Mesenchymal stem cell (in vitro differentiated cells and primary cell): ENCODE results near the gene LPA.

ENCODE experiments used
- DNase-seq: peaks from one replicate; pipeline ENCODE4 v3.0.0-alpha.2; 2013
- H2AFZ ChIP-seq: one replicate; pipeline ENCODE4 v1.6.1; 2013; ENCODE audit warnings: low read depth, mild to moderate bottlenecking, control low read depth, inconsistent platforms, low read length, moderate library complexity
- H2AK5ac ChIP-seq: 2 replicates; pipeline ENCODE4 v1.6.1; 2013; ENCODE audit warnings: low read length, moderate library complexity, mild to moderate bottlenecking, inconsistent platforms; ENCODE audit not compliant: severe bottlenecking
- H2BK120ac ChIP-seq: one replicate; pipeline ENCODE4 v1.6.1; 2013; ENCODE audit warnings: low read depth, mild to moderate bottlenecking, inconsistent platforms, low read length, moderate library complexity
- H2BK12ac ChIP-seq, 2 experiments: one replicate each; pipeline ENCODE4 v1.6.1; 2013; ENCODE audit warnings: inconsistent platforms in 2 of 2, low read length in 2 of 2, mild to moderate bottlenecking in 2 of 2, moderate library complexity in 2 of 2, control low read depth in 1 of 2
- H2BK15ac ChIP-seq: one replicate; pipeline ENCODE4 v1.6.1; 2013; ENCODE audit warnings: mild to moderate bottlenecking, low read depth, inconsistent platforms; ENCODE audit not compliant: poor library complexity, severe bottlenecking
- H2BK5ac ChIP-seq: 2 replicates; pipeline ENCODE4 v1.6.1; 2013; ENCODE audit warnings: low read depth, mild to moderate bottlenecking, low read length, control low read depth, inconsistent platforms; ENCODE audit not compliant: poor library complexity, severe bottlenecking
- H3K14ac ChIP-seq, 2 experiments: one replicate each; pipeline ENCODE4 v1.6.1; 2013; ENCODE audit warnings: inconsistent platforms in 2 of 2, low read length in 2 of 2, control low read depth in 1 of 2, mild to moderate bottlenecking in 1 of 2, moderate library complexity in 1 of 2
- H3K18ac ChIP-seq, 2 experiments: one replicate each; pipeline ENCODE4 v1.6.1; 2013; ENCODE audit warnings: inconsistent platforms in 2 of 2, low read length in 2 of 2, control low read depth in 1 of 2, low read depth in 1 of 2, mild to moderate bottlenecking in 1 of 2
- H3K23ac ChIP-seq, 2 experiments: one replicate each; pipeline ENCODE4 v1.6.1; 2013; ENCODE audit warnings: inconsistent platforms in 2 of 2, low read length in 2 of 2, mild to moderate bottlenecking in 2 of 2, moderate library complexity in 2 of 2, control low read depth in 1 of 2
- H3K27ac ChIP-seq: 2 replicates; pipeline ENCODE4 v1.5.1; 2013; ENCODE audit warnings: mild to moderate bottlenecking, moderate library complexity, low read length, control low read depth, inconsistent platforms; ENCODE audit not compliant: poor library complexity, severe bottlenecking
- H3K27me3 ChIP-seq, 2 experiments: 2 replicates each; pipeline versions ENCODE4 v1.6.1 to v1.7.0; 2013; ENCODE audit warnings: low read length in 2 of 2, mild to moderate bottlenecking in 2 of 2, moderate library complexity in 2 of 2, control low read depth in 1 of 2, inconsistent platforms in 1 of 2; ENCODE audit not compliant: control insufficient read depth in 1 of 2, insufficient read depth in 1 of 2
- H3K36me3 ChIP-seq, 2 experiments: 2 replicates each; pipeline versions ENCODE4 v1.6.1 to v1.7.0; 2013; ENCODE audit warnings: low read length in 2 of 2, control low read depth in 1 of 2, inconsistent platforms in 1 of 2, low read depth in 1 of 2, mild to moderate bottlenecking in 1 of 2; ENCODE audit not compliant: insufficient read depth in 2 of 2, control insufficient read depth in 1 of 2
- H3K4ac ChIP-seq, 2 experiments: one replicate each; pipeline ENCODE4 v1.6.1; 2013; ENCODE audit warnings: inconsistent platforms in 2 of 2, low read length in 2 of 2, mild to moderate bottlenecking in 2 of 2, moderate library complexity in 2 of 2, control low read depth in 1 of 2, low read depth in 1 of 2
- H3K4me1 ChIP-seq: 2 replicates; pipeline ENCODE4 v1.6.1; 2013; ENCODE audit warnings: low read depth, low read length, control low read depth; ENCODE audit not compliant: control insufficient read depth, insufficient read depth
- H3K4me2 ChIP-seq: 2 replicates; pipeline ENCODE4 v1.6.1; 2013; ENCODE audit warnings: low read length, mild to moderate bottlenecking, inconsistent platforms; ENCODE audit not compliant: poor library complexity, severe bottlenecking
- H3K4me3 ChIP-seq, 2 experiments: 2 replicates each; pipeline versions ENCODE4 v1.5.1 to v1.7.0; 2013; ENCODE audit warnings: low read length in 2 of 2, mild to moderate bottlenecking in 2 of 2, control low read depth in 1 of 2, low read depth in 1 of 2; ENCODE audit not compliant: insufficient read depth in 1 of 2
- H3K79me1 ChIP-seq: replicated peaks from 2 replicates; pipeline ENCODE4 v1.6.1; 2013; ENCODE audit warnings: mild to moderate bottlenecking, control low read depth, low read length, inconsistent platforms; ENCODE audit not compliant: poor library complexity, severe bottlenecking
- H3K9ac ChIP-seq: 2 replicates; pipeline ENCODE4 v1.7.0; 2013; ENCODE audit warnings: mild to moderate bottlenecking, low read length, moderate library complexity
- H3K9me3 ChIP-seq: 2 replicates; pipeline ENCODE4 v1.7.0; 2013; ENCODE audit warnings: mild to moderate bottlenecking, low read length; ENCODE audit not compliant: control insufficient read depth
- H4K8ac ChIP-seq: one replicate; pipeline ENCODE4 v1.6.1; 2013; ENCODE audit warnings: inconsistent platforms, mild to moderate bottlenecking, low read length, moderate library complexity
- H4K91ac ChIP-seq: one replicate; pipeline ENCODE4 v1.6.1; 2013; ENCODE audit warnings: mild to moderate bottlenecking, low read length, inconsistent platforms
- WGBS: methylation state at CpG from one replicate; pipeline ENCODE4 v1.1.7; 2013; ENCODE audit warnings: mixed read lengths; 5-methylcytosine and 5-hydroxymethylcytosine counted together

The LPA gene

GRCh38 chr6:160487116-160487515, 177.0 kb downstream of the LPA start:
- Histone ChIP-seq H3K4me1 (no peaks in the 10 kb centered on the region), H4K91ac (no peak overlapping the region), H3K23ac (no peak overlapping the region), H3K9me3 (no peaks in the 10 kb centered on the region), H2AK5ac (no peak overlapping the region), H3K9ac (no peak overlapping the region), H3K79me1 (no peaks in the 10 kb centered on the region), H3K27me3 (no peaks in the 10 kb centered on the region), H3K27ac (no peak overlapping the region), H3K4ac (no peak overlapping the region), H3K14ac (no peak overlapping the region), H4K8ac (no peak overlapping the region), H2AFZ (no peak overlapping the region), H3K18ac (no peak overlapping the region), H3K4me3 (no peak overlapping the region), H2BK12ac (no peak overlapping the region), H2BK15ac (no peak overlapping the region), H2BK5ac (no peak overlapping the region), H3K36me3 (peaks cover 2 to 9% of the 10 kb centered on the region in 2 experiments), H2BK120ac (no peak overlapping the region), H3K4me2 (no peak overlapping the region)
- WGBS = 96% methylated on average over 11 of the region's 11 CpGs
- no peak for DNase-seq
